ELR (cell line): ENCODE data around the gene SPTBN5.

ENCODE experiments used
- DNase-seq: peaks from one replicate; pipeline ENCODE4 v3.0.0-alpha.2; 2015; ENCODE audit warnings: low read depth

The SPTBN5 gene

DNA sequence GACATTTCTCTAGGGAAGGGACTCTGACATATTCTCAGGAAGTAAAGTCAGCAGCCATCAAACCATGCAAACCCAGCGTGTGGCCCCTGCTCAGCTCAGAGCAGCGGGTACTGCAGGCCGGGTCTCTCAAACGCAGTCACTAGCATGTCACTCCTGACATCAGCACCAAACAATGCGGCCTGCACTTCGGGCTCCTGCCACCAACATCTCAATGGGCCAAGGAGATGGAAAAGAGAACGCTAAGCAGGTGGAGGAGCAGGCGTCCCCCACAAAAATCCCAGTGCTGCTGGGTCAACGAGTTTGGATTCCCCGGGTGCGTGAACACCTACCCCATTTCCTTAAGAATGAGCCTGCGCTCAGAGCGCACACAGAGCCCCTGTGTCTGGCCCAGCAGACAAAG is 9.9 kb upstream of the SPTBN5 start:
- no peak for DNase-seq

DNA sequence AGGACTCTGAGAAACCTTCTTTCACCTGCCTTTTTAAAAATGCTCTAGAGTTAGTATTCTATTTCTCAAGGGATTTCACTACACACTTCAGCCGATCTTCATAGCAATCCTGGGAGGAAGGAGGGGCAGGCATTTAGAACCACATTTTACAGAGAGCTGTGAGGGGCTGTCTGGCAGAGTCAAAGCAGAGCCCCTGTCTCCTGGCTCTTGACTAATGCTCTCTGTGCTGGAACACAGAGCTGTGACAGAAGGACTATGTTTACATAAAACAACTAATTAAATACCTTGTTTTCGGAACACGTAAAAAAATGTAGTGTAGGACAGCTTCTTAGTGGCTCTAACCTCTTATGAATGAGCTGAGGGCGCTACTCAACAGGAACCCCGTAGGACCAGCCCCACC is 7.6 kb upstream of the SPTBN5 start:
- DNase-seq, result no peak

DNA sequence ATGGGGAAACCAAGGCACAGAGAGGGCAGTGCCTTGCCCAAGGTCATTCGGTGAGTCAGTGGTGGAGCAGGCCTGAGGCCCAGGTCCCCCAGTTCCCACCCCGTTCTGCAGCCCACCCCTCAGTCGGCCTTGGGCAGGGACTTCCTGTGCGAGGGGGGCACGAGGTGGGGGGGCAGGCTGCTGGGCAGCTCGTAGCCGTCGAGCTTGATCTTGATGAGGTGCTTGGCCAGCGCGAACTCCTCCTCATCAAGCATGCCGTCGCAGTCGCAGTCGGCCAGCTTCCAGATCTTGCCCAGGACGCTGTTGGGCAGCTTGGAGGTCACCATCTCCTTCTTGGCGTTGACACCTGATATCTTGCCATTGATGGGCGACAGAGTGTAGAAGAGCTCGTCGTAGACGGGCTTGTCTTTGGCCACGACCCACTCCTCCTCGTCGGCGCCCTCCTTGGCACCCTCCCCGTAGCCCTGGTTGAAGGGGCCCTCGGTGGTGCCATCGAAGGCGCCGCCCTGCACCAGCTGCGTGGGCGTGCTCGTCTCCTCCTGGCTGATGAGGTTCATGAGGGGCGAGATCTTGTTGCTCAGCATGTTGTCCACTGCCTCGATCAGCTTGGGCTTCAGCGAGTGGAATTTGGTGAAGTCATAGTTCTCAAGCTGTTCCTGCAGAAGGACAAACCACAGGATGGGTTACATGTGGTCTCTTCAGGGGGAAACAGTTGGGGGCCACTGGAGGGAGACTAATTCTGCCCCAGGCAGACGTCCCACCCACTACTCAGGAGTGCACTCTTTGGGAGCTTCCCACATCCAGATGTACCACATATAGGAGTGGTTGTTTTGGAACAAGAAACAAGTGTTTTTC is 6.9 kb upstream of the SPTBN5 start:
- DNase-seq, result no peak

DNA sequence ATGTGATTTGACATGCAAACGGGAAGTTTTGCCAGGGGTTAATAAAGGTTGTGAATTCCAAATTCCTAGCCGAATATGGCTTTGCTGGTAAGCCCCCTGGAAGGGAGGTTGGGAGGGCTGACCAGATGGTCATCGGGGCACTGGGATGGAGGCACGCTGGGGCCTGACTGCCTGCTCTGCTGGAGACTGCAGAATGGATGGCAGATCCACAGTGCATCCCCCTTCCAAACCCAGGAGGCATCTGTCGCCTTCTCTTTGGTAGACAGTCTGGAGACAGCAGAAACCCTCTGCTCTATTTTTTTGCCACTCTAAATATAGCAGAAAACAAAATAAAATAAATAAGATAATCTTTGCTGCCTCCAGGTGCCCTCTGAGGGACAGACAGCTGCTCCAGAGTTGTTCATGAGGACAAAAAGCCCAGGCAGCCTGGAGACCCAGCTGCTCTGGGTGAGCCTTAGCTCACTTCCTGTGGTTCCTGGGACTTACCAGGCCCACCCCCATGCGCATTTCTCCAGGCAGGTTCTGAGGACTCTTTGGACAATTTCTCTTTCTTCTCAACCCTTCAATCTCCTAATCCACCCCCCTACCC is 6.1 kb upstream of the SPTBN5 start:
- no peak for DNase-seq

DNA sequence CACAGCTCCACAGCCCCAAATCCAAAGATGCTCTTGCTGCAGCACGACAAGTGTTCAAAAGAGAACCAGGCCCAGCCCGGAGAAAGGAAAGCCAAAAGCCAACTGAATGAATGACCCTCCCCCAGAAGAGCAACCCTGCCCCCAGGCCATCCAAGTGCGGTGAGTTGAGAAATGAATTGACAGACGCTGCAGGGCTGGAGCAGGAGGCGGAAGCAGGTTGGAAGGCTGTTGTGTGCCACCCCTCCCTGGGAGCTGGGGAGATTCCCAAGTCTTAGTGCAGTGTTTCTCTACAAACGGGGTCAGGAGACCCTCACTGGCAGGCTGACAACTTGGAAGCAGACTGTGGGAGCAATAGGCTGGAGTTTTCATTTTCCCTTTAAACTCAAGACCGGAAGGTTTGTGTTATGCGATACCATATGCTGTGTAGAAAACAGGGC is 3.5 kb upstream of the SPTBN5 start:
- no peak for DNase-seq

DNA sequence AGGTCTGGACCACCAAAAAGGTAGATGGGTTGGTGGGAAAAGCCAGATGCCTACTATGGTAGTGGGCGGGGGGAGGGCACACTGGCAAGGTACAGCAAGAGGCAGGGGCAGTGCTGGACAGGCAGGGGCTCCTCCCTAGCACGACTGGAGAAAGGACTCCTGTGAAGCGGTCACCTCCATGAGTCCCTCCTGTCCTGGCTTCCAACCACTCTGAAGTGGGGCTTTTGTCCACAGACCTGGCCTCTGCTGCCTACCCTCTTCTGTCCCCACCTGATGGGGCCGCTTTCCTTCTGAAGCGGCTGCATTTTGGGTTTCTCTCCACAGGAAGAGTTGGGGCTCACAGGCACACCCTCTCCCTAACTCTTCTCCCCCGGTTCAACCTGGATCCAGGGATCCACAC is 2.7 kb upstream of the SPTBN5 start:
- DNase-seq, result no peak

DNA sequence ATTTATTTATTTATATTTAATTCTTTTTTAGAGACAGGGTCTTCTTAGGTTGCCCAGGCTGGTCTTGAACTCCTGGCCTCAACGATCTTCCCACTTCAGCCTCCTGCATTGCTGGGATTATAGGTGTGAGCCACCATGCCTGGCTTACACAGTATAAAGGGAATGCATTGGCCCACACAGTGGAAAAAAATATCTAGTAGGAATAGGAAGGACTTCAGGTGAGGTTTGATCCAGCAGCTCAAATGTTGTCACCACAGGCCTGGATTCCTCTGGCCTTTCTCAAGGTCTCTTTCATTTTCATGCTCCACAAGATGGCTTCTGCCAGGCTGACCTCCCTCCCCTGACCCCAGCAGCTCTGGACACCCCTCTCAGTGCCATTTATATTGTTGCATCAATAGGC is 2.1 kb upstream of the SPTBN5 start:
- no peak for DNase-seq

DNA sequence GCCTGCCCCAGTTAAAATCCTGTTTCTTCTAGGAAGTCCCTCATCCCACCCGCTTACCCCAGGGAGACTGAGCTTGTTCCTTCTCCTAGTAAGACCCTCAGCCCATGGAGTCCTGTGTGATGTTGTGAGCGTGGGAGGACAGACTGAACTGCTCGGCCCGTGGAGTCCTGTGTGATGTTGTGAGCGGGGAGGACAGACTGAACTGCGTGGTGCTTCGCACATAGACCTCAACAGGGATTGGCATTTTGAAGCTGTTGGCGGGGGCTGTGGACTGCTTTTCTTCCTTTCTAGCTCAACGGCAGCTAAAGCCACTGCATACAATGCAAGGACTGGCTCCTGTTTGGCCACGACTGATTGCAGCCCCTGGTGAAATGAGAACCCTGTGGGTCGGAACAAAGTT is 1.6 kb upstream of the SPTBN5 start:
- DNase-seq, result no peak

DNA sequence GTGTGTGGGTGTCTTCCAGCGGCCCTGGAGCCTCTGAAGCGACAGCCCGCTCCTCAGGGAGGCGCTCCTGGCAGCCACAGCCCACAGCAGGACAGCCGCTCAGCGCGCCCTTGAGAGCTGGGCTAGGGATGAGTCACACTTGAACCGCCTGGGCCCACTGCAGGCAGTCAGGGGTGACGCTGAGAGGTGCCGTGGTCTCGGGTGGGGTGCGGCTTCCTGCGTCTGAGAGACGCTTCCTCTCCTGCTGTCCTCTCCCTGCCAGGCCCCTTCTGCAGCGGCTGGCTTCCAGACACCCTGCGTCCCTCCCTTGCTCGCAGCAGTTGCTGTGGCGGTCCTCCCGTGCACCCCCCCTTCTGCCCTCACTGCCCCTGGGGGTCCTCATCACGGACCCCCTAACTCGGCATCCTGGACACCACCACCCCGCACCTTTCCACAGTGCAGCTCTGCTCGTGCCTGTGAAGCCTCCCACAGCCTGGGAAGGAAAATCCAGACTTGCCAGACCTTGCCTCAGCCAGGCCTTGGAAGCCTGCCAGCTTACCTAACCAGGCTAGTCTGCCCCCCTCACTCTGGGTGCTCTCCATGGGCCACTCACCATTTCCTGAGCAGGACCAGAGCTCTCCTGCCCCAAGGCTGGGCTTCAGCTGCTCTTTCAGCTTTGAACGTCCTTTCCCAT is 1.1 kb upstream of the SPTBN5 start:
- peak; percentile 88 for DNase-seq

DNA sequence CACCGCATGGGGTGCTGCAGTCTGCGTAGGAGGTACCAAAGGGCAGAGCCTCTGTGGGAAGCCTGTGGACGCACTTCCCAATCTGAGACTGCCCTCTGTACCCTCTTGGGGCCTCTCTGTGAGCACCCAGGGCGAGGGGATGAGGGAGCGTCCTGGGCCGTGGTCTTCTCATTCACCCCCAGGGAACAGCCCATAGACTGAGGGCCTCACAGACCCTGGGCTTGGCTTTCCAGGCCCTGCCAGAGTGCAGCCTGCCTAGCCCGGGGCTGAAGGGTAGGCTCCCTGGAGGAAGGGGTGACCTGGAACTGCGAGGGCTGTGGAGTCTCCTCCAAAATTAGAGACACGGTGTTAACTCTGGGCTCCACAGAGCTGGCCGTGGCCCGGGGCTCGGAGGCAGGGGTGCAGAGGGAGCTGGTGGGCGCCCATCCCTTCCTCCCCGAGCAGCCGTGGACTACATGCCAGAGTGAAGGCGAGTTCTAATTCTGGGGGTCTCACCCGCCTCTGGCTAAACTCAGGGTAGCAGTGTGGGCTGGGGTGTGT is 468 bp upstream of the SPTBN5 start:
- DNase-seq, result no peak

DNA sequence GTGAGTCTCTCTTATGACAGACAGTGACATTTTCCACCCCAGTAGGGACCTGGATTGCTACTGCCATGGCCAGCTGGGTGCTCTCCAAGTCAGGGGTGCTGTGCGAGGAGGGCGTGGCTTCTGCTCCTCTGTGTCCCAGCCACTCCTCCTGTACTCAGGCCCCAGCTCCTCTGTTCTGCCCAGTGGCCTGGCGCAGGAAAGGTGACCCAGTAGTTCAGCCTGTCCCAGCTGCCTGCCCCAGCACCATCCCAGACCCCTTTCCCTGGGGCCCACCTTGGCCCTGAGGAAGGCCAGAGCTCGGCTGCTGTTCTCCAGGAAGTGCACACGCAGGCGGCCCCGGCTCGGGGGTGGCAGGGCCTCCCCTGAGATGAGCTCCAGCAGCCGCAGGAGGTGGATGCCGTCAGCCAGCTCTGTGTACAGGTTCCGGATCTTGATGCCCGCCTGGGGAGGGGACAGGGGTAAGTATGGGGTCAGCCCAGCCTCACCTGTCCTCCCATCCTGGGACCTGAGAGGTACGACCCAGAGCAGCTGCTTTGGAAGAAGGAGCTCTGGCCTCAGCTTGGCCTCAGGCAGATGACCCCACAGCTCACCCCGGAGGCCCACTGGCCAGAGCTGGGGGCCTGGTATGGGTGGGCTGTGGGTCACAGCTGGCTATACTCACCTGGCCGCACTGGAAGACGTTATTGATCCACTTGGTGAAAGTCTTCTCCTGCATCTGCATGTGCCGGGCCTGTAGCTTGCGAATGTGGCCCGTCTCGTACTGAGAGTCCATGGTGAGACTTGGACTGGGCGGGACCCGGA is 1.0 kb downstream of the SPTBN5 start:
- DNase-seq, result no peak

DNA sequence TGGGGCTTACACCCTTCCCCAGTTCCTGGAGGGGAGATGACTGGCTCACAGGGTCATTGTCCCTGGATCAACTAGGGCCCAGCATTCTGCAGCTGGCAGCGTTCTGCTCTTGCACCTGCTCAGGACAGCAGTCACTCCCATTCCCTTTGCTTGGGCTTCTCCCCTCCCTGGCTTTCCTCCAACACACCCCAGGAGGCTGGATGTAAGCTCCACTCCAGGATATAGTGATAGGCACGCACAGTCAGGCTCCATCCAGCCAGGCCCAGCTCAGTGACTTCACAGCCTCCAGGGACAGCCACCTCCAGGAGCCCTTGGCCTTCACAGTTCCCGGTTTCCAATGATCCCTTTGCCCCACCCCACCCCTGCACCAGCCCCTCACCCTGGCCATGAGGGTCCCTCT is 1.9 kb downstream of the SPTBN5 start:
- DNase-seq, result no peak

DNA sequence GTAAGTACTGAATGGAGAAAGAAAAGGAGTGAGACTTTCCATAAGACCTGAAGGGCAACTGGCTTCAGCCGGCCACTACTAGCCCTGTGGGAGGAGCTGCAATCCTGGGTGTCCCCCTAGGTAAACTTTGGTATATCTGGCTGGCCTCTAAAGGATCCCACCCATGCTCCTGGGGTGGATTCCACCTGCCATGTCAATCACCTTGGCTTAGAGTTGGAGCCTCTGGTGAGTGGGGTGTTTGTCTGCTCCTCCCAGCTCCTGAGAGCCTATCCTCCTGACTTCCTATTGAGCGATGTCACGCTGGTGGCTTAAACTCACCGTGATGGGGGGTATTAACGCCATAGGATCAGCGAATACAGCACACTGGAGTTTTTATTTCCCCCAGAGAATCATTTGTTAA is 2.6 kb downstream of the SPTBN5 start:
- DNase-seq, result no peak

DNA sequence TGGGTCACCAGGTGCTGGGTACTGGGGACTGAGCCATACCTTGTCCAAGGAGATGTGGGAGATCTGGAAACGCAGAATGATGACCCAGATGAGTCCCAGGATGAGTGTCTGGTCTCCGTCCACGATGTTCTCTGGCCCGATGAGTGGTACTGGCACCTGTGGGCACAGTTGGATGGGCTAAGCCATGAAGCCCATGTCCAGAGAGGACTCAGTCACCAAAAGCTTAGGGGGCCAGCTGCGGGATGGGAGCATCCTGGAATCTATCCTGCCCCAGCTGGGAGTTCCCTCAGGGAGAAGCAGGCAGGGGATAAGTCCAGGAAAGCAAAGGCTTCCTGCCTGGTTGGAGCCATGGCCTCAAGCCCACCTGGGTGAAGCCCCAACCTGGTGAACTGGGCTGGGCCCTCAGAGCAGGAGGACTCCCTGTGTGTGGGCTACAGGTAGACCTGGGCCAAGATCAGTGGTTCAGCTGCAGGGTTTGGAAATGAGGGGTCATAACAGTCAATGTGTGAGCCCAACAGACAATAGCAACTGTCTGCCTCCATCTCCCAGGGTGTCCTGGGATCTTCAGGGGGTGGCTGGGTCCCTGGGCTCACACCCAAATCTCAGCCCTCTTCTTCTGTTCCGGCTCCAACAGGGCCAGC is 3.7 kb downstream of the SPTBN5 start:
- DNase-seq, result no peak

DNA sequence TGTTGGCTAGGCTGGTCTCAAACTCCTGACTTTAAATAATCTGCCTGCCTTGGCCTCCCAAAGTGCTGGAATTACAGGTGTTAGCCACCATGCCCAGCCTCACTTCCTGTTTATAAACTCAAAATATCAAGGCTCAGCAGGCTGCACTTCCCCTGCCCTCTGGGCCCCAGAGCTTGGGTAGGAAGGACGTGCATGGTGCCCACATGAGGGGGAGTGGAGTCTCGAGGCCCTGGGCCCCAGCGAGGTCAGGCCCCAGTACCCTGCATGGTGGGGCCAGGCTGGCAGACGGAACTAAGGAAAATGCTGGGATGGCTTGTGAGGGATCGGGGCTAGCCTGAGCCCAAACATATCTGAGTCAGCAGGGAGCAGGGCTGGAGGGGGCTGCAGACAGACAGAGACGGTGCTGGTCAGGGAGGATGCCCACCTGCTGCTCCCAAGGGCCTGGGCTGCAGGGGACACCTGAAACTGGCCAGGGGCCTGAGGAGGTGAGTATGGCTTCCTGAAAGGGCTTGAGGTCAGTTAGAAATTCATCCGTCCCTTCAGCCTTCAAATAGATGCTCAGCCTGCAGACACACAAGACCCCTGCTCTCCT is 5.1 kb downstream of the SPTBN5 start:
- DNase-seq, result no peak

DNA sequence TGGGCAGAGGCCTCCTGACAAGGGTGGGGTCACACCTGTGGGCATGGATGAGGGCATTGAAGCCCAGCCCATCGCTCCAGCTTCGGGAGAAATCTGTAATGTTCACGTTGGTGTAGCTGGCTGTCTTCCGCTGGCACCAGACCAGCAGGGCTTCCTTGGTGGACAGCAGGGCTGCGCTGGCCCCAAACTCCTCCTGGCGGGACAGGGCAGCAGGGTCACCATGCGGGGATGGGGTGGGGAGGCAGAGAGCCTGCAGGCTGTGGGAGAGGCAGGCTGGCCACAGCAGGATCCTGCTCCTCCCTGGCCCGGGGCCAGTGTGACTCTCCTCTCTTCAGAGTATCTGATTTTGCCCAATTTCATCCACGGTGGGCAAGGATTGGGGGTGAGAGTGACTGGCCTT is 6.0 kb downstream of the SPTBN5 start:
- DNase-seq, result no peak

DNA sequence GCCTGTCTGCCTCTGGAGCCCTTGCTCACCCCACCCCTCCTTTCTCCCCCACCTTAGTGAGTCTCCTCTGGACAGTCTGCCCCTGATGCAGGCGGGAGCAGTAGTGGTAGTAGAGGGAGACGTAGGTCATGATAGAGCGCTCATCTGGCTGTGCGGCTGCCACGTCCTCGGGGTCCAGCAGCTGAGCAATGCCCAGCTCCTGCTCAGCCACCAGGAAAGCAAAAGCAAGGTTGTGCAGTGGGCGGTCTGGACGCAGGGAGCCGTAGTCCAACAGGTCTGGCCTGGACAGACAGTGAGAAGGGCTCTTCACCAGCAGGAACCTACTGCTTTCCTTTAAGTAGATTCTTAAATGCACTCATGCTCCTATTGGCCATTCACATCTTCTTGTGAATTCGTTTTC is 6.7 kb downstream of the SPTBN5 start:
- no peak for DNase-seq

DNA sequence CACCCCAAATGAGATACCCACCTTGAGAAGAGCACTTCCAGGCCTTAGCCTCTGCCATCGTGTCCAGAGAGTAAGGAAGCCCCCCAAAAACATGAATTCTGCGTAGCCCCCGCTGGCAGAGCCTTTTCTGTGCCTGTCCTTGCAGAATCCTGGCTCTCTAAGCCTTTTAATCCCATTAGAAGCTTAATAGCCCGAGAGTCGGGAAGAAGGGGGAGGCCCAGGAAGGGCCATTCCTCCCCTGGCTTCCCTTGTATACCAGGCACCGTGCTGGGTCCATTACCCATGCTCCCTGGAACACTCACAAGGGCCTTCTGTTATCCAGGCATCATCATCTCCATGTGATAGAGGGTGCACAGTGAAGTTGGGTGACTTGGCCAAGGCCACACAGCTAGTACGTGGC is 7.1 kb downstream of the SPTBN5 start:
- no peak for DNase-seq

DNA sequence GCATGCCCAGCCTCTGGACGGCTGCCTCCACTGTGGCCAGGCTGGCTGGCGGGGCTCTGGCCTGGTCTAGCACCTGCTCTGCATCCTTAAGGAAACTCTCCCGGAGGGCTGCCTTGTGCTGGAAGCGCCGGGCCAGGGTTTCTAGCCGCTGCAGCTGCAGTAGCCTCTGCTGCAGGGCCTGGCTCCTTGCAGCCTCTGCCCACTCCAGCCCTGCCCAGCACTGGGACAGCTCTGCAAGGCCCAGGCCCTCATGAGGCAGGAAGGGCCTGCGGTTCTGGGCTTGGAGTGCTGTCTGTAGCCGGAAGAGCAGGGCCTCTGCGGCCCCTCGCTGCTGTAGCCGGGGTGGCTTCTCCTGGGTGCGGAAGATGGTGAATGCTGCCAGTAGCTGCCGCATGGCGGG is 8.0 kb downstream of the SPTBN5 start:
- DNase-seq, result no peak

DNA sequence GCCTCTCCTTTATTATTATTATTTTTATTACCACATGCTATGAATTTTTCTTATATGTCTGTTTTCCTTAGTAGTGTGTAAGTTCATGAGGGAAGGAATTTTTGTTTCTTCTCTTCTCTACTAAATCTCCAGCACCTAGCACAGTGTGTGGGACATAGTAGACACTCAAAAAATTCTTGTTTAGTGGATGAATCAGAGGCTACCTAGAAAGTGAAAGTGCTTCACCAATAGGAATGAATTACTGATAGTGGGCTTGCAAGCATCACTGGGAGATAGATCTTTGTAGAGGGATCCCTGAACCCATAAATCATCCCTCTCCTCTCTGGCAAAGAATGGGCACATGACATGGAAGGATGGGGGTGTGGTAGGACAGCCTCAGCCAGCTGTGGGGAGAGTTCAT is 8.5 kb downstream of the SPTBN5 start:
- DNase-seq, result no peak

DNA sequence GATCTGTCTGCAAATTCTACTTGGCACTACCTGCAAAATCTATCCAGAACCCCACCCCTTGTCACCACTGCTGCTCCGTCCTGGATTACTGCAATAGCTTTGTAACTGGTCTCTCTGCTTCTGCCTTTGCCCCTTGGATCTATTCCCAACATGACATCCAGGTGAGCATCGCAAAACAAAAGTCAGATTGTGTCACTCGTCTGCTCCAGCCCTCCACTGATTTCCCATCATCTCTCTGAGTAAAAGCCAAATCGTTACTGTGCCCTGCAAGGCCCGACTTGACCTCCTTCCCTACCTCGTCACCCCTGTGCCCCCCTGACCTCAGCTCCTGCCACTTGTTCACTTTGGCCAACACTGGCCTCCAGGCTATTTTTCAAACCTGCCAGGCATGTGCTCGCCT is 9.4 kb downstream of the SPTBN5 start:
- no peak for DNase-seq

DNA sequence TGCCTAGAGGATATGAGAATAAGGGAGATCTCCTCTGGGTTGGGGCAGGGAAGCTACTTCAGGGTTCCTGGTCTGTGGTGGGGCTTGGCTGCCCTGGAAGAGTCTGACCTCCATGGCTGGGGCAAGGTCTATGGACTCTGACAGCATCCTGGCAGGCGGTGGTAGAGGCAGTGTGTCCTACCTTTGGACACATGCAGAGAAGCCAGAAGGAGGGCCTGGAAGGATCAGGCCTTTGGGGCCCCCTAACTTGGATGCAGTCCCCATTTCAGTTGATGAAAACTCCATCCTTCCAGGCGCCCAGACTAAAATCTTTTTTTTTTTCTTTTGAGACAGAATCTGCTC is 10.4 kb downstream of the SPTBN5 start:
- no peak for DNase-seq
